ENCODE measurements around the gene AKAP8L. TPM values are rescaled to one million over a fixed set of nuclear protein-coding genes. Genes with fewer than 3 reads are reported as not detected.
"Not testable (repeated sequence)": the region's sequence is repeated elsewhere in the genome, so short reads cannot be mapped to it uniquely, and the experiment has no call there.

The AKAP8L gene
- total and polyA plus RNA-seq, 12 donors: 45.2 to 140 (median 63.1) TPM

GRCh38 chr19:15396436-15396835 is 22.4 kb downstream of the AKAP8L start:
- Histone ChIP-seq H3K27me3 (no peaks in the 10 kb centered on the region), H3K4me3 (no peak overlapping the region), H3K9me3 (no peaks in the 10 kb centered on the region), H3K27ac (no peak overlapping the region), H3K36me3 (peaks cover 12 to 100% (median 77%) of the 10 kb centered on the region in 9 donors), H3K4me1 (peaks cover 0 to 20% (median 10%) of the 10 kb centered on the region in 9 donors)
- intact Hi-C loops (cut with DNase I): no loop called here
- DNase-seq: no peak
- WGBS, 2 donors: 95 to 98% methylated on average over 3 of the region's 3 CpGs
- ATAC-seq: no peak
- TF ChIP-seq, protein P1, sequence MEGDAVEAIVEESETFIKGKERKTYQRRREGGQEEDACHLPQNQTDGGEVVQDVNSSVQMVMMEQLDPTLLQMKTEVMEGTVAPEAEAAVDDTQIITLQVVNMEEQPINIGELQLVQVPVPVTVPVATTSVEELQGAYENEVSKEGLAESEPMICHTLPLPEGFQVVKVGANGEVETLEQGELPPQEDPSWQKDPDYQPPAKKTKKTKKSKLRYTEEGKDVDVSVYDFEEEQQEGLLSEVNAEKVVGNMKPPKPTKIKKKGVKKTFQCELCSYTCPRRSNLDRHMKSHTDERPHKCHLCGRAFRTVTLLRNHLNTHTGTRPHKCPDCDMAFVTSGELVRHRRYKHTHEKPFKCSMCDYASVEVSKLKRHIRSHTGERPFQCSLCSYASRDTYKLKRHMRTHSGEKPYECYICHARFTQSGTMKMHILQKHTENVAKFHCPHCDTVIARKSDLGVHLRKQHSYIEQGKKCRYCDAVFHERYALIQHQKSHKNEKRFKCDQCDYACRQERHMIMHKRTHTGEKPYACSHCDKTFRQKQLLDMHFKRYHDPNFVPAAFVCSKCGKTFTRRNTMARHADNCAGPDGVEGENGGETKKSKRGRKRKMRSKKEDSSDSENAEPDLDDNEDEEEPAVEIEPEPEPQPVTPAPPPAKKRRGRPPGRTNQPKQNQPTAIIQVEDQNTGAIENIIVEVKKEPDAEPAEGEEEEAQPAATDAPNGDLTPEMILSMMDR (IDR thresholded peaks at IDR 0.05): no peak

DNA sequence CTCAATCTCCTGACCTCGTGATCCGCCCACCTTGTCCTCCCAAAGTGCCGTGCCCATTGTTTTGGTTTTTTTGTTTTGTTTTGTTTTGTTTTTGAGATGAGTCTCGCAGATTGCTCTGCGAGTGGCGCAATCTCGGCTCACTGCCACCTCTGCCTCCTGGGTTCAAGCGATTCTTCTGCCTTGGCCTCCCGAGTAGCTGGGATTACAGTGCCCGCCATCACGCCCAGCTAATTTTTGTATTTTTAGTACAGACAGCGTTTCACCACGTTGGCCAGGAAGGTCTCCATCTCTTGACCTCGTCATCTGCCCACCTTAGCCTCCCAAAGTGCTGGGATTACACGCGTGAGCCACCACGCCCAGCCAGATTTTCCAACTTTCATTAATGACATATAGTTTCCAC is 23.5 kb downstream of the AKAP8L start:
- ATAC-seq; H3K9me3 ChIP-seq; H3K4me1 ChIP-seq; H3K4me3 ChIP-seq; H3K27ac ChIP-seq; intact Hi-C loops (cut with DNase I); DNase-seq; H3K27me3 ChIP-seq: not testable (repeated sequence)
- WGBS, 2 donors: 91 to 94% methylated on average over 17 of the region's 17 CpGs
- H3K36me3 ChIP-seq: peaks cover 12 to 100% (median 65%) of the 10 kb centered on the region in 9 donors

- intact Hi-C loops (cut with DNase I): no loop called here
- ATAC-seq (no peak), DNase-seq (no peak)
- Histone ChIP-seq H3K27ac (no peak overlapping the region), H3K27me3 (no peaks in the 10 kb centered on the region), H3K9me3 (no peaks in the 10 kb centered on the region), H3K36me3 (peaks cover 8 to 100% (median 58%) of the 10 kb centered on the region in 9 donors), H3K4me3 (no peak overlapping the region), H3K4me1 (peaks cover 0 to 8% (median 0%) of the 10 kb centered on the region in 9 donors)
- WGBS, 2 donors: 93 to 97% methylated on average over 5 of the region's 5 CpGs
- TF ChIP-seq, protein P1 (IDR thresholded peaks at IDR 0.05): no peak
Measured at GRCh38 chr19:15394426-15394825, 24.4 kb downstream of the AKAP8L start.

DNA sequence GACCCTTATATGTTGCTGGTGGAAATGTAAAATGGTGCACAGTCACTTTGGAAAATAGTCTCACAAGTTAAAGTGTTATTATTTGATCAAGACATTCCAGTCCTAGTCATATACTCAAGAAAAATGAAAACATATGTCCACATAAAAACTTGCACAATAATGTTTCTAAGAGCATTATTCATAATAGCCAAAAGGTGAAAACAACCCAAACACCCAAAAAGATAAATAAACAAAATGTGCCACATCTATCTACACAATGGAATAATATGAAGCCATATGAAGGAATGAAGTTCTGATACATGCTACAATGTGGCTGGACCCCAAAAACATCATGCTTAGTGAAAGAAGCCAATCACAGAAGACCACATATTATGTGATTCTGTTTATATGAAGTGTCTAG is 24.8 kb downstream of the AKAP8L start:
- H3K27ac ChIP-seq: no peak overlapping the region
- DNase-seq: no peak
- H3K9me3 ChIP-seq: no peaks in the 10 kb centered on the region
- H3K4me3 ChIP-seq: no peak overlapping the region
- TF ChIP-seq, protein P1 (IDR thresholded peaks at IDR 0.05): no peak
- peaks cover 0 to 8% (median 0%) of the 10 kb centered on the region in 9 donors for H3K4me1 ChIP-seq
- peaks cover 8 to 100% (median 53%) of the 10 kb centered on the region in 9 donors for H3K36me3 ChIP-seq
- intact Hi-C loops (cut with DNase I): no loop called here
- no peaks in the 10 kb centered on the region for H3K27me3 ChIP-seq
- ATAC-seq: no peak

DNA sequence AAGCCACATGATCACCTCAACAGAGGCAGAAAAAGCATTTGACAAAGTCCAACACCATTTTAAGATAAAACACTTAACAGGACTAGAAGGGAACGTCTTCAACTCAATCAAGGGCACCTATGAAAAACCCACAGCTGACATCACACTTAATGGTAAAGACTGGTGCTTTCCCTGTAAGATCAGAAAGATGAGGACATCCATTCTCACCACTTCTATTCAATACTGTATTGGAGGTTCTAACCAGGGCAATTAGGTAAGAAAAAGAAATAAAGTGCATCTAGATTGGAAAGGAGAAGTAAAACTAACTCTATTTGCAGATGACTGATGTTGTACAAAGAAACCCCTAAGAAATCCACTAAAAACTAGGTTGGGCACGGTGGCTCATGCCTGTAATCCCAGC is 28.0 kb downstream of the AKAP8L start:
- no peak for DNase-seq
- no peak for ATAC-seq
- intact Hi-C loops (cut with DNase I): no loop called here
- H3K9me3 ChIP-seq: no peaks in the 10 kb centered on the region
- H3K4me3 ChIP-seq: no peak overlapping the region
- TF ChIP-seq, protein P1 (IDR thresholded peaks at IDR 0.05): no peak
- WGBS, 2 donors: 69 to 81% methylated on average over 2 of the region's 2 CpGs
- no peak overlapping the region for H3K27ac ChIP-seq
- peaks cover 0 to 95% (median 23%) of the 10 kb centered on the region in 9 donors for H3K36me3 ChIP-seq
- H3K27me3 ChIP-seq: no peaks in the 10 kb centered on the region
- peaks cover 0 to 9% (median 0%) of the 10 kb centered on the region in 9 donors for H3K4me1 ChIP-seq

Measured in heart right ventricle (tissue), 16 donors.